C4-2B (cell line): ENCODE measurements around the gene CHST12.
"Not testable (repeated sequence)": the region's sequence is repeated elsewhere in the genome, so short reads cannot be mapped to it uniquely, and the experiment has no call there.

ENCODE experiments used
- ZFX ChIP-seq: fragments of 450-650 bp; IDR thresholded peaks from 2 replicates; pipeline ENCODE4 v1.6.1; 2017
- TF ChIP-seq, protein P1 (sequence below): fragments of 450-650 bp; conservative IDR thresholded peaks from 2 replicates; pipeline ENCODE4 v1.5.1; 2017; ENCODE audit warnings: mild to moderate bottlenecking

DNA sequence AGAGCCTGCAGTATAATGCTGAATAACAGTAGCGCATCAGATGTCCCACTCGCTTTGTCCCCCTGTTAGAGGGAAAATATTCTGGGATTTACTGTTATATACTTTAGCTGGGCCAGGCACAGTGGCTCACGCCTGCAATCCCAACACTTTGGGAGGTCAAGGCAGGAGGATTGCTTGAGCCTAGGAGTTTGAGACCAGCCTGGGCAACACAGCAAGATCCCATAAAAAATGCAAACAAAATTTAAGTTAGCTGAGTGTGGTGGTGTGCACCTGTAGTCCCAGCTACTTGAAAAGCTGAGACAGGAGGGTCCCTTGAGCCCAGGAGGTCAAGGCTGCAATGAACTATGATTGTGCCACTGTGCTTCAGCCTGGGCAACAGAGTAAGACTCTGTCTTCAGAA is 50.4 kb downstream of the CHST12 start:
- TF ChIP-seq, protein P1, sequence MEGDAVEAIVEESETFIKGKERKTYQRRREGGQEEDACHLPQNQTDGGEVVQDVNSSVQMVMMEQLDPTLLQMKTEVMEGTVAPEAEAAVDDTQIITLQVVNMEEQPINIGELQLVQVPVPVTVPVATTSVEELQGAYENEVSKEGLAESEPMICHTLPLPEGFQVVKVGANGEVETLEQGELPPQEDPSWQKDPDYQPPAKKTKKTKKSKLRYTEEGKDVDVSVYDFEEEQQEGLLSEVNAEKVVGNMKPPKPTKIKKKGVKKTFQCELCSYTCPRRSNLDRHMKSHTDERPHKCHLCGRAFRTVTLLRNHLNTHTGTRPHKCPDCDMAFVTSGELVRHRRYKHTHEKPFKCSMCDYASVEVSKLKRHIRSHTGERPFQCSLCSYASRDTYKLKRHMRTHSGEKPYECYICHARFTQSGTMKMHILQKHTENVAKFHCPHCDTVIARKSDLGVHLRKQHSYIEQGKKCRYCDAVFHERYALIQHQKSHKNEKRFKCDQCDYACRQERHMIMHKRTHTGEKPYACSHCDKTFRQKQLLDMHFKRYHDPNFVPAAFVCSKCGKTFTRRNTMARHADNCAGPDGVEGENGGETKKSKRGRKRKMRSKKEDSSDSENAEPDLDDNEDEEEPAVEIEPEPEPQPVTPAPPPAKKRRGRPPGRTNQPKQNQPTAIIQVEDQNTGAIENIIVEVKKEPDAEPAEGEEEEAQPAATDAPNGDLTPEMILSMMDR: not testable (repeated sequence)
- TF ChIP-seq ZFX: not testable (repeated sequence)
